HG03565 (cell line): Measurements from ENCODE around the gene CCNF.
"Not testable (repeated sequence)": the region's sequence is repeated elsewhere in the genome, so short reads cannot be mapped to it uniquely, and the experiment has no call there.

ENCODE experiments used
- ATAC-seq: cut with Tn5 transposase; IDR thresholded peaks from one replicate; pipeline ENCODE4 v1.9.1; 2021; ENCODE audit warnings: mild to moderate bottlenecking, moderate library complexity; ENCODE audit not compliant: unreplicated experiment

CCNF gene, protein sequence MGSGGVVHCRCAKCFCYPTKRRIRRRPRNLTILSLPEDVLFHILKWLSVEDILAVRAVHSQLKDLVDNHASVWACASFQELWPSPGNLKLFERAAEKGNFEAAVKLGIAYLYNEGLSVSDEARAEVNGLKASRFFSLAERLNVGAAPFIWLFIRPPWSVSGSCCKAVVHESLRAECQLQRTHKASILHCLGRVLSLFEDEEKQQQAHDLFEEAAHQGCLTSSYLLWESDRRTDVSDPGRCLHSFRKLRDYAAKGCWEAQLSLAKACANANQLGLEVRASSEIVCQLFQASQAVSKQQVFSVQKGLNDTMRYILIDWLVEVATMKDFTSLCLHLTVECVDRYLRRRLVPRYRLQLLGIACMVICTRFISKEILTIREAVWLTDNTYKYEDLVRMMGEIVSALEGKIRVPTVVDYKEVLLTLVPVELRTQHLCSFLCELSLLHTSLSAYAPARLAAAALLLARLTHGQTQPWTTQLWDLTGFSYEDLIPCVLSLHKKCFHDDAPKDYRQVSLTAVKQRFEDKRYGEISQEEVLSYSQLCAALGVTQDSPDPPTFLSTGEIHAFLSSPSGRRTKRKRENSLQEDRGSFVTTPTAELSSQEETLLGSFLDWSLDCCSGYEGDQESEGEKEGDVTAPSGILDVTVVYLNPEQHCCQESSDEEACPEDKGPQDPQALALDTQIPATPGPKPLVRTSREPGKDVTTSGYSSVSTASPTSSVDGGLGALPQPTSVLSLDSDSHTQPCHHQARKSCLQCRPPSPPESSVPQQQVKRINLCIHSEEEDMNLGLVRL

DNA sequence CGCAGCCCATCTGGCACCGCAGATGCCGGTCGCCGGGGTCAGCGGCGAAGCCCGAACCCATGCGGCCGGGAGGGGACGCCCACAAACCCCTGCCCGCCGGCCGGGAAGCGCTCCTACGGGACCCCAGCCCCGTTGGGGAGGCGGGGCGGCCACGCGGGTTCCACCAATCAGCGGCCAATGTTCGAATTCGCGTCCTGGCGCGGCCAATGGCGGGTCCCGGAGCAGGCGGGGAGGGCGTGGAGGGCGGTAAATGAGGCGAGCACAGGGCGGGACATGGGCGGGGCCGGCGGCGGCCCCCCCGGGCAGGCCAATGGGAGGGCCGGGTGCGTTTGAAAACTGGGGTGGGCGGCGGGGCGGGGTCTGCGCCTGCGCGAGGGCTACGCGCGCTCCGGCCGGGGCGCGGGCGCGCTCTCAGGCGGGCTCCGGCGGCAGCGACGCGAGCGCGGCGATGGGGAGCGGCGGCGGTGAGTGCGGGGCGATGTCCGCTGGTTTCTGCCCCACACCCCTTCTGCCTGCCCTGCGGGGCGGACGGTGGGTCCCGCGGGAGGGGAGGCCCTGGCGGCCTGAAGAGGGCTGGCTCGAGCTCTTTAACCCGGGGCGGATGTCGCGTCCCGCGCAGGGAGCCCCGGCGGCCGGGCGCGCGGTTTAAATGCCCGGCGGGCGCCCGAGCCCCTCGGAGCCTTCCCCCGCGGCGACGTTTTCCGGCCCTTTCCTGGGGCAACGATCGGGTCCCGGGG lies at the start of gene CCNF:
Gene CCNF (plus strand): TSS at position 414 of the 737 bp plus-strand sequence. CDS start 35 bp downstream, at position 449.
- ATAC-seq: peak; percentile 82

DNA sequence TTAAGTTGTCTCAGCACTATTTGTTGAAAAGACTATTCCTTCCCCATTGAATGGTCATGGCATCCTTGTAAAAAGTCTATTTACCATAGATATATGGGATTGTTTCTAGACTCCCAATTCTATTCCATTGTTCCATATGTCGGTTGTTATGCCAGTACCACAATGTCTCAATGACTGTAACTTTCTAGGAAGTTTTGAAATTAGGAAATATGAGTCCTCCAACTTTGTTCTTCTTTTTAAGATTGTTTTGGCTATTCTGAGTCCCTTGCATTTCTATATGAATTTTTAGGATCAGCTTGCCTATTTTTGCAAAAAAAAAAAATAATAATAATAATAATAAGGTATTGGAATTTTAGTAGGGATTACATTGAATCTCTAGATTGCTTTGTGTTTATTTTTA lies 45.7 kb upstream of the CCNF start:
- no peak for ATAC-seq

DNA sequence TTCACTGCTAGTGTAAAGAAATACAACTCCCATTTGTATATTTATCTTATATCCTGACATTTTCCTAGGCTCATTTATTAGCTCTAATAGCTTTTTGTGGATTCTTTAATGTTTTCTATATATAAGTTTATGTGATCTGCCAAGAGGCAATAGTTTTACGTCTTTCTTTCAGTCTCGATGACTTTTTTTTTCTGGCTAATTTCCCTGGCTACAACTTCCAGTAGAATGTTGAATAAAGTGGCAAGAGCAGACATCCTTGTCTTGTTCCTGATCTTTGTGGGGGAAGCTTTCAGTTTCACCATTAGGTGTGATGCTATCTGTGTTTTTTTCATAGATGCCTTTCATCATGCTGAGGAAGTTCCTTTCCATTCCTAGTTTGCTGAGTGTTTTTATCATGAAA lies 44.8 kb upstream of the CCNF start:
- no peak for ATAC-seq

- no peak for ATAC-seq
Measured at GRCh38 chr16:2385190-2385836, 43.9 kb upstream of the CCNF start.

DNA sequence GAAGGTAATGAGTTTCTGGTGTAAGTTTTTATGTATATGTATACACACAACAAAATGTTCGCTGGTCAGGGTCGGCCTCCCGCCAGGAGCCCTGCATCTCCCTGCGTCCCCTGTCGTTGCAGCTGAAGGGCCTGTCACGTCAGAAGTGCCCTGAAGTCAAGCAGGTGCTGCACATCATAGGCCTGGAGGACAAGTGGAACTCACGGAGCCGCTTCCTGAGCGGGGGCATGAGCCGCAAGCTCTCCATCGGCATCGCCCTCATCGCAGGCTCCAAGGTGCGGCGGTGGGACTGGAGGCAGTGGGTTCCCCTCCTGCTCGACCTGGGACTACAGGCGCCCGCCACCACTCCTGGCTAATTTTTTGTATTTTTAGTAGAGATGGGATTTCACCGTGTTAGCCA lies 43.3 kb upstream of the CCNF start:
- ATAC-seq: not testable (repeated sequence)

GRCh38 chr16:2386990-2387389 lies 42.3 kb upstream of the CCNF start:
- no peak for ATAC-seq

DNA sequence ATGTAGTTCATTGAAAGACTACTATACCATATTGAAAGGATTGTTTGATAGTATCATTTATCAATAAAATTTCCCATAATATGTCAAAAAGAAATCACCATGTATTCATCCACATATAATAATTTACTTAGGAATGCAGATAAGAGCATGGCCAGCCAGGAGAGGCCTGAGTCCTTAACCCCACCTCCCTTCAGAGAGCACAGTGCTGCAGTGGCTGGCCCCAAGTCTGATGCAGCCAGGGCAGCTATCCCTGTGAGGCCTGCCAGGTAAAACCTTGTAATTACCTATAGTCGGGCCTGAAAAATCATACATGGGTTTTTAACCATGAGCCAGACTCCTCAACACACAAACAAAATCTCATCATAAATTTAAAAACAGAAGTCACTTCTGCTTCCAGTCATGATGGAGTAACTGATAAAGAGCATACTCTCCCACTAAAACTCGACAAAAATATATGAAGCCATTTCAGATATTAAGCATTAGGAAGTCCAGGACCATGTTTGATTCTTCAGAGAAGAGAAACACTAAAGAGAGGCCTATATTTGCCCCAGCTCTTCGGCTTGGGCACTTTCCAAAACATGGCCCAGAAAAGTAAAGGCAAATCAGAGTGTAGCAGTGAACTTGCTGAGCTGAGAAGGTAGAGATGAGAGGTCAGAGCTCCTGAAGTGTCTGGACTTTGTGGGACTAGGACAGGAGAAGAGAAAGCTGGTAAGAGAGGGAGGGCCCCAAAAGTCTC lies 40.9 kb upstream of the CCNF start:
- ATAC-seq: no peak

DNA sequence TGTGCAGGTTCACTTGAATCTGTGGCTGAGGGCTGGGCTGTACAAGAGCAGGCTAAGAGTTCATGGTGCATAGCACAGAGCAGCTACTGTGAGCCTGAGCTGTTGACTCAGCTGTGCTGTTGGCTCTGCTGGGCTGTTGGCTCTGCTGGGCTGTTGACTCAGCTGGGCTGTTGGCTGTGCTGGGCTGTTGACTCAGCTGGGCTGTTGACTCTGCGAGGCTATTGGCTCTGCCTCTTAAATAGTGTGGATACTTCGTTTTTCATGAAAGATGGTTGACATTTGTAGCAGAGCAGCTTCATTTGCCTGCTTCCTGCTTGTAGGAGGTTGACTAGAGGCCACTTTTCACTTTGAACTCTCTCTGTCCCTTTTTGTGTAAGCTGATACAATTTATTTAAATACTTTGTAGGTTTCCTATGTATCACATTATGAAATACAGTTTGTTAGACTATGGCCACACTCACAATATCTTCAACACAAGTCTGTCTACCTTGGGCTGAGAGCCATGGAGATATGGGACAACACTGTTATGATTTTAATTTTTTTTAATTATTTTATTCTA lies 40.3 kb upstream of the CCNF start:
- ATAC-seq: no peak

GRCh38 chr16:2392025-2392424 lies 37.2 kb upstream of the CCNF start:
- no peak for ATAC-seq

- no peak for ATAC-seq
Measured at GRCh38 chr16:2398520-2398919, 30.7 kb upstream of the CCNF start.

DNA sequence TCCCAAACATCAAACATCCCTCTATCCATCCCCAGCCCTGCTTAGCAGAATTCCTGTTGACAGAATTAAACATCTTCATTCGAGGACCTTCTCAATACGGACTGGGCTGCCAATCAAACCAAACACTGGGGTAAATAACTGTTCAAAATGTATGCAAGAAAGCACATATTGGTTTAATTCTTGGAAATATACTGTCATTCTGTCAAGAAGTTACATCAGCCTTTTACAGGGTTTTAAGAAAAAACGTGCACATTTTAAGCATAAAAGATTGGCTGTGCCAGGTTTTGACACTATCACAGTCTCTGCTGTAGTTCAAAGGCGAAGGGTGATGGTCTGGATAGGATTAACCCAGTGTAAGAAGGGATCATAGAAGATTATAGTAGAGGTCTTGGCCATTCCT lies 25.1 kb upstream of the CCNF start:
- no peak for ATAC-seq

- ATAC-seq: no peak
Measured at GRCh38 chr16:2415085-2415484, 14.2 kb upstream of the CCNF start.

DNA sequence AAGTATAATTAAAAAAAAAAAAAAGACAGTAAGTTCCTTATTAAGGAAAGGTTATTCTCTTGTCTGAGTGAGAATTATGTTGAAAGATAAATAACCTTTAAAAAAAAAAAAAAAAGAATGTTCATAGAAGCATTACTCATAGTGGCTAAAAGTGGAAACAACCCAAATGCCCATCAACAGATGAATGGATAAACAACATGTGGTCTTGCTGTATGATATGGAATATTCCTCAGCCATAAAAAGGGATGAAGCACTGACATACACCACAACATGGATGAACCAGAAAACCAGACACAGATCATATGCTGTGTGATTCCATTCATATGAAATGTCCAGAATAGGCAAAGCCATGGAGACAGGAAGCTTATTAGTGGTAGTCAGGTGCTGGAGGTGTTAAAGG lies 9.2 kb upstream of the CCNF start:
- no peak for ATAC-seq

DNA sequence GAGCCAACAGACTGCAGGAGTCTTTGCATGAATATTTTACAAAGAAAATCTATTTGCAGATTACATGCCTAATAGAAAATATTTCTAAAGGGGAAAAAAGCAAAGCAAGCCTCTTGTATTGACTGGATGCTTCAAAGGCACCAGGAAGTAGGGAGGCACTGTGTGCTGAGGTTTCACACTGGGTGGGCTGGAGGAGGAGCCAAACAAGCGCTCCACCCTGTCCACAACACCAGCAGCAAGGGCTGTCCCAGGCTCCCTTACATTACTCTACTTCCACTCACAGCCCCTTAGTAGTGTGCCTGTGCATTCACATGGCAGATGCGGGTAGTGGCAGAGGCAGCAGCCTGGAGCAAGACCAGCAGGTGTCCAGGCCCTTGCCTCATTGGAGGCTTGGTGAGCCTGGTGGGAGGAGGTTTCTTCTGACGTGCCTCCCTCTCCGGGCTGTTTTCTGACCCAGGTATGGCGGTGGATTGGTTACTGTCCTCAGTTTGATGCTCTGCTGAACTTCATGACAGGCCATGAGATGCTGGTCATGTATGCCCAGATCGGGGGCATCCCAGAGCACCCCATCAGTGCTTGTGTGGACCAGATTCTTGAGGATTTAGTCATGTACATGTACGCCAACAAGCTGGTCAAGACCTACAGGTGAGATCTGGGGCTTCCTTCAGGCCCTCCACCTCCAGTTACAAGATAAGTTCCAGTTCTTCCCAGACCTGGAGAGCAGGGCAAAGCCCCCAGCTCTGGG lies 7.0 kb upstream of the CCNF start:
- no peak for ATAC-seq

GRCh38 chr16:2424061-2425007 lies 4.9 kb upstream of the CCNF start:
- no peak for ATAC-seq

GRCh38 chr16:2425008-2425518 lies 4.2 kb upstream of the CCNF start:
- ATAC-seq: no peak

- no peak for ATAC-seq
Measured at GRCh38 chr16:2425825-2426430, 3.3 kb upstream of the CCNF start.

GRCh38 chr16:2426941-2427361 lies 2.3 kb upstream of the CCNF start:
- no peak for ATAC-seq
